ENCODE measurements around the gene FREY1.

Gene FREY1

DNA sequence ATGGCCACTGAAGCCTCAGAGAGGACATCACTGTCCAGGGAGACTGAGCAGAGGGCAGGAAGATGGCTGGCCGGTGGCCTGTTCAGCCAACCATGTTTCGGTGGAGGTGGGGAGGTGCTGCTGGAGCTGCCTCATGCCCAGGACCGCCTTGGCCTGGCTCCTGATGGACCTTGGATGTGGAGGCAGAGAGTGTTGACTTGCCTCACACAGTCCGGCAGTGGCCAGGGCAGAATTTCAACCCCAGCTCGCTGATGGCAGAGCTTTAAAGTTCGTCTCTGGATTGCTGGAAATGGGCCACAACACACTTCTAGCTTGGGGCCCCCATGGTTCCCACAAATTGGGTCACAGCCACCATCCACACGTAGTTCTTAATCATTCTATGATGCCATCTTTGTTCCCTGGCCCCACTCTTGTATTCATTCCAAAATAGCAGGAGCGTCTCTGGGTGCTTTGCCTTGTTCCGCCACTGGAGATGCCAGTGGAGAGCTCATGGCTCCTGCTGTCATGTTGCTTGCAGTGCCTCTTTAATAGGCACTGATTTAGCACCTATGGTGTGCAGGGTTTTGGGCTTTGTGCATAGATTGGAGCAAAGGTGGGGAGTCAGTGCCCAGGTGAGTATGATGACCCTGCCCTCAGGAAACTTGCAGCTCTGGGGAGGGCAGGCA, 16.1 kb downstream of the FREY1 start:
- DNase-seq = no peak

GRCh38 chr11:45889966-45890365, 17.1 kb downstream of the FREY1 start:
- no peak for DNase-seq

- no peak for DNase-seq
Measured at GRCh38 chr11:45889555-45889954, 17.5 kb downstream of the FREY1 start.

GRCh38 chr11:45887587-45887986, 19.5 kb downstream of the FREY1 start:
- no peak for DNase-seq

DNA sequence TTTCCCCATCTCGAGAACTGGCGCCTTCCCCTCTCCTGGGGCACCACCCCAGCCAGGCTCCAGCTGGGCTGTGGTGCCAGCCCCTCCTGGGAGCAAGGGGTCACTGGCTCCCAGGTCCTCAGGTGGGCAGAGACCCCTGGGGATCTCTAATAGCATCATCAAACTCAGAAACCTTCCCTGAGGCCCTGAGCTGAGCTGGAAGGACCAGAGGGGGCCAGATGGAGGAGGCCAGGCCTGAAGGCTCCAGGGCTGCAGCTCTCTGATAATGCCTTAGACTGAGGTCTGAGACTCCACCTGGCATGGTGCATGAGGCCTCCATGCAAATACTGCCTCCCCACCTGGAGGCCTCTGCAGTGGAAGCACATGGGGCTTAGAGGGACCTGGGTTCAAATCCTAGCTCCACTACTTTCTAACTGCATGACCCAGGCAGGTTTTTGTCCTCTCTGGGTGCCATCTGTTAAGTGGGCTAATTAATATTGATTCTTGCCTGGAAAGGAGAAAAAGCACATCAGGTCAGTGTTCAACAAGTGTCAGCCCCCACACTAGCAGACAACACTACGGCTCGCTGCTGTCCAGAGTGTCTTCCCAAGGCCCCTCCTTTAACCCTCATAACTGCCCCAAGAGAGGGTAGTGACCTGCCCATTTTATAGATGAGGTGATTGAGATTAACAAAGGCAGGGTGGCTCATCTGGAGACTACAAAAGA, 20.1 kb downstream of the FREY1 start:
- DNase-seq = no peak

DNA sequence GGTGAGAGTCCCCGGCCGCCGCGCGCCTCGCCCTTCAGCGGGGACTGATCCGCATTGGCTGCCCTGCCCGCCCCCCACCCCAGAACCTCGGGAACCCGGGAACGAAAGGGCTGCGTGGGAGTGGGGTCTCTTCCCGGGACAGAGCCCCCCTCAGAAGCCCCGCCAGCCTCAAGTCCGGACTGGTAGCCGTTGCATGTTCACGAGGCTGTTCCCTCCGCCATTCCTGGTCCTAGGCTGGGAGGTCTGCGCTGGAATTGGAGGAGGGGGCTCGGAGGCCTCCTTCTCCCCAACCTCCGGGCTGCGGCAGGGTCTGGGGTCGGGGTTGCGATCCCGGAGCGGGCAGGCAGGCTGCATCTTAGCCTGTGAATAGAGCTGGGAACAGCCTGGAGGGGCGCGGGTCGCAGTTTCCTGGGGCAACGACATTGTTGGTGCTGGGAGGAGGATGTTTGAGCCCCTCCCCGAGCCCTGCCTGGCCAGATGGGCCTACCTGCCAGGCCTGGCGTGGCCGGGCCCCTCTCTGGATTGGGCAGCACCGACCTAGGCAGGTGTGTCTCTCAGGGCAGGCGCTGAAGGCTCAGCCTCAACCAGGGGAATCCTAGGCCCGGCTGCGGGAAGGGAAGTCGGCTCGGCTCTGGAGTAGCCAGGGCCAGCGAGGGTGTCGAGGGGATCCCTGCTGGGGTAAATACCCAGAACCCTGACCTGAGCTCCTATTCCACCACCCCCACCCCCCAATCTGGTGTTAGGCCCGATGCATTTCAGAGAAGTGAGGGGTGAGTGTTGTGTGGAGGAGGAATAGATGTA, 20.9 kb downstream of the FREY1 start:
- DNase-seq = no peak

- no peak for DNase-seq
Measured at GRCh38 chr11:45885274-45885920, 21.7 kb downstream of the FREY1 start, which contains the start of gene MAPK8IP1. Gene MAPK8IP1 (plus strand): TSS chr11:45885651. CDS start chr11:45885821, 170 bp downstream.

GRCh38 chr11:45884596-45885185, 22.4 kb downstream of the FREY1 start:
- DNase-seq = no peak

DNA sequence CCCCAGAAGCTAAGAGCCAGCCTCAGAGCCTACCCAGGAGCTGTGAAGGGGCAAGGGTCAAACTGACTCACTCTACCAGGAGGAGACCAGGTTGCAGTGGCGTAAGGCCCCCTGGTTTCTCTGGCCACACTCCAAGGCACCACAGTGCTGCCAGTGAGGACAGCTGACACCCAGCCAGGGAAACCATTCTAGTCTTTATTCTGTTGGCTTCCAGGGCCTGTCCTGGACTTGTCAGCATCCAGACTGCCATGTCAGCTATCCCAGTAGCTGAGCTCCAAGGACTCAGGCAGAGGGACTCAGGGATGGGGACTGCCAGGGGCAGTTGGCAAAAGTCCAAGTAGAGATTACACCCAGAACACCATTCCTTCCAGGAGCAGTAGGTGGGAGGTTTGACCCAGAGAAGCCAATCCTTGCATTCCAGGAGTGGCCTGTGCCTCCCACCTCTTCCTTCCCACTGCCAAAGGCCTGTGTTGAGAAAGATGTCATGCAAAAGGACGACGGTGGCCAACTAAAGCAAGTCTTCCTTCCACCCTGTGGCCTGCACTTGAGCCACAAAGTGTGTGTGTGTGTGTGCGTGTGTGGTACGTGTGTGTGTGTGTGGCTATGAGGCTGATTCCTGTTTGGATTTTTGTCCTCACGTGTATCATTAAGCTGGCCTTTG, 25.2 kb downstream of the FREY1 start:
- DNase-seq = no peak

DNA sequence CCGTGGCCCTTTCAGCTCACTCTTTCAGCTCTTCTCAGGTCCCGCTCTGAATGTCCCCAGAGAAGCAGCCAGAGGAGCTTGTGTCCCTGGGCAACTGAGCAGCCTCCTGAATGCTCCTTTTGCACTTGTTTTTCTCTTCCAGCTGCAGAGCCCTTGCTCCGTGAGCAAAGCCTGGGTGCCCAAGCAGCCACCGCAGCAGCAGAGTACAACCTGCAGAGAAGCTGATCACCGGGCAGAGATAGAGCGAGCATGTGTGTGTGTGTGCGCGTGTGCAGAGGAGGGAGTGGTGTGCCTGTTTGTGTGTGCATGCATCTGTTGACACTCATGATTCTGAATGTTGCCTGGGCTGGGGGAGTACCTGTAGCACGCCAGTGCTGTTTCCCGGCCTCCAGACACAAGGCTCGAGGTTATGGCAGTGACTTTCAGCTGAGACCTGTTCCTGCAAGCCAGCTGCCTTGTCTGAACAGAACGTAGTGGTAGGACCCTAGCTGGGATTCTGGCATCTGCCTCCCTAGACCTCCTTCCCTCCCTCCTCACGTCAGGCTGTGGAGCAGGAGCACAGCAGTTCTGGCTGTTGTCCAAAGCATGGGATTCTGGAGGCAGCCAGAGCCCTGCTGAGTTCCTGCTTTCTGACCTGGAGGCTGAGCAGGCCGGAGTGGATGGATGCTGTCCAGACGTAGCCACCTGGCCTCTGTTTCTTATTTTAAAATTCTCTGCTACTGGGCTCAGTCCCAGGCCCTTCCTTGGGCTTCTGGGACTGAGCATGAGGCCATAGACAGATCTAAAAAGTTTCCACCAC, 26.1 kb downstream of the FREY1 start:
- no peak for DNase-seq

DNA sequence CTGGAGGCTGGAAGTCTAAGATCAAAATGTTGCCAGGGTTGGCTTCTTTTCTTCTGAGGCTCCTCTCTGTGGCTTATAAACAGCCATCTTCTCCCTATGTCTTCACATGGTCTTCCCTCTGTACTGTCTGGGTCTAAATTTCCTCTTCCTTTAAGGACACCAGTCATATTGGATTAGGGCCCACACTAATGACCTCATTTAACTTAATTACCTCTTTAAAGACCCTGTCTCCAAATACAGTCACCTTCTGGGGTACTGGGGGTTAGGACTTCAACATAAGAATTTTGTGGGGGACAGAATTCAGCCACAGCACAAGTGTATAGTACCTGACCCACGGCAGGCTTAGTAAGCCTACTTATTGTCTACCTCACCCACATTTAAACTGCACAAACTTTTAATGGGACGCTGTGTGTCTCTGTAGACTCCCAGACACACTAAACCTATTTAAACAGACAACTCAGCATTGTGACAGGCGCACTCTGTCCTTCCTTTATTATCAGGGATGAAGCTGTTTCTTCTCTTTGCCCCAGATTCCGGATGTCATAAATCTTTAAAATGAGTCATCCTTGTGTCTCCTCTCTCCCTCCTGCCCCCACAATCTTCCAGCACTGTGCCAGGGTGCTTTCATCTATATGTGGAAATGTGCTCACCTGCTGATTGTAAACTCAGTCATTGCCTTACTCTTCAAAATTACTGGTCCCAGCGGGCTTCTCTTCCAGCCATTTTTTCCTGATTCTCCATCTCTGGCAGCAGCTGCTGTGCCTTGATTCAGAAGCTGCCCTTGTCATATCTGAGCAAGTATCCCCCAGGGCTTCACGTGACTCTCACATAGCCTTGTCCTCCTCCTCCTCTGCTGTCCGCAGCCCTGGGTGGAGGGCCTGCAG, 27.0 kb downstream of the FREY1 start:
- DNase-seq = no peak

GRCh38 chr11:45877845-45878244, 29.2 kb downstream of the FREY1 start:
- no peak for DNase-seq

DNA sequence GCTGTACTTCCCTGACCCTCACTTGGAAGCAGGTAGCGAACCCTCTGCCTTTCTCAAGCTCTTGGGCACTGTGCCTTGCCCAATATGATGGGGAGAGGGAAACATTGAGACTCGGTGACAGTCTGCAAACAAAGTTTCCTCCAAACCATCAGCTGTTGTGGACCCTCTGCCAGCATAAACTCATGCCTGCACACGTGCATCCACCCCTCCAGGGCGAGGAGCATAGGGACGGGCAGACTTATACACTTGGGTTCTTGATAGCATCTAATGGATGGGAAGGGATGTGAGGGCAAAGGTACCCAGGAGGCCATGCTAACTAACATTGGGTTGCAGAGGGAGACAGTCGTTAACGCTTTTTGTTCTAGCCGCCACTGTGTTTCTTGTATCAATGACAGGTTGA, 29.9 kb downstream of the FREY1 start:
- no peak for DNase-seq

DNA sequence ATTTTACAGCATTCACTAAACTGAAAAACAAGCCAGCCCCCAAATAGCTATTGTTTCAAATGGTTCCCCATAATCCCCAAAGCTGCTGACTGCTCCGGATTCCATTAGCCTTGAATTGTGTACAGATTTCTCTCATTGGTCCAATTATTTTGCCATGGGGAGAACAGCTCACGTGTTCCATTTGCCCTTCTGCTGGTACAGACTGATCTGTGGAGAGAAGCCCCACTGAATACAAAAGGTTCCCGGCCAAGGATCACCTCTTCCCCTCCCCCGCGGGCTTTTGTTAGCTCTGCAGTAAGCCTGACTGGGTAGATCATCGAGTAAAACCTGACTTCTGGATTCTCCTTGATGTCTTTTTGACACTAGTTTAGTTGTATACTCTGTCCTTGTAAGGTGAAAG, 30.7 kb downstream of the FREY1 start:
- DNase-seq = no peak

DNA sequence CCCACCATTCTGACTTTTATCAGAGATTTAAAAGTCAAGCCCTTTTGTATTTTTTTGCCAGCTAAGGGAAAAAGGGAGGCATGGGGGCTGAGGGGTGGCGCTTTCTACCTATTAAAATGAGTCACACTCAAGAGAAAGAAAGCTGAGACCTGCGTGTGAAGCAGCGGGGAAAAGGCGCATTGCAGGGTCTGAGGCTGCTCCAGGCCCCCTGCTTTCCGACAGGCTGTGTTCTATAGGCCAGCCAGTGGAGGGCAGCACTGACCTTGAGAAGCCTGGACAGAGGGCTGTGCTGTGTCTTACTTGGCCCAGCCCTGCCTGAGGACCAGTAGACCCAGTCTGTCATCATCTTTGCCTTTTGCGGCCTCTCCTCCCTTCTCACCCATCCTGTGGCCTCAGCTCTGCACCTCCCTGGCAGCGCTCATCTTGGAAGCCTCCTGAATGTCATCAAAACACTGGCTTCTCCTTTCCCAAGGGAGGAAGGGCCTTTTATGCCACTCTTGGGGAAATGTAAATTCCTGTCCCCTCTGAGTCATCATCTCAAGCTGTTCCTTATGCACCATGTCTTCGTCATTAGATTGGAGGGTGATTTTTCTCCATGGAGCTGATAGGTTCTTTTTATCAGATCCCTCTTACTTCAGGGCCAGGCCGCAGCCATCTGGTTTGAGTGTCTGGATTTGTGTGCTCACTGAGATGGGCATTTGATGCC, 34.3 kb downstream of the FREY1 start:
- DNase-seq = no peak

GRCh38 chr11:45871638-45872037, 35.4 kb downstream of the FREY1 start:
- no peak for DNase-seq

DNA sequence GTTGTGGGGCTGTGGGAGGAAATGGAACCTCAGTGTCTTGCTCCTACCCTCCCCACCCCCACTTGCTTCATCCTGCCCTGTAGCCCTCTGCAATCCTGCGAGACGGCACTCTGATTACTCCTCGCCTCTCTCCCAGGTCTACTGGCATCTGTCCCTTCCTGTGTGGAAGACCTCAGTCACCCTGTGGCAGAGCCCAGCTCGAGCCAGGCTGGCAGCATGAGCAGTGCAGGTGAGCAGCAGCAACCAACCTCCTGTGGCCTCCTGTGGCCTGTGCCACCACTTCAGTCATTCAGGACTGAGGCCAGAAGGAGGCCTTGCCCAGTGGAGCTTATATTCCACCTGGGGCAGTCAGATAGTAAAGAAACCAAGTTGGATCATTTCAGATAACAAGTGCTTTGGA, 36.4 kb downstream of the FREY1 start:
- DNase-seq = no peak

DNA sequence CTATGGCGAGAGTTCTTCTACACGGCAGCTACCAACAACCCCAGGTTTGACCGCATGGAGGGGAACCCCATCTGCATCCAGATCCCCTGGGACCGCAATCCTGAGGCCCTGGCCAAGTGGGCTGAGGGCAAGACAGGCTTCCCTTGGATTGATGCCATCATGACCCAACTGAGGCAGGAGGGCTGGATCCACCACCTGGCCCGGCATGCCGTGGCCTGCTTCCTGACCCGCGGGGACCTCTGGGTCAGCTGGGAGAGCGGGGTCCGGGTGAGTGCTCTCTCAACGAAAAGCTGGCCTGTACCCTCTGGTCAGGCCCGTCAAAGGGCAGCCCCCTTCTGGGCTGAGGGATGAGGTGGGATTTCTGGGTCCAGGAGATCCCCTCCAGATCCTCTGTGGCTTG, 37.5 kb downstream of the FREY1 start:
- DNase-seq = no peak

DNA sequence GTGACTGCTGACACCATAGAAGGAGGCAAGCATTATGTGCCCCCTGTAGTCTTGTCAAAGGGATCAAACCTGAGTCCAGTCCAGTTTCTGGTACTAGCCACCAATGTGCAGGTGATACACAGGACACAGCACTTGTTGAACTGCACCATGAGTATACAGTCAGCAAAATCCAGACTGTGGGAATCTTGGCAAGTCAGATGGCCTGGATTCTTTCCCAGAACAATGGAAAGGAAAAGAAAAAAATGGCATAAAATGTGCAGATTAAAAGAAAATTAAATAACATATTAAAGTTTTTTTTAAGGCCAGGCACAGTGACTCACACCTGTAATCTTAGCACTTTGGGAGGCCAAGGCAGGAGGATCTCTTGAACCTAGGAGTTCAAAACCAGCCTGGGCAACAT, 43.0 kb downstream of the FREY1 start:
- DNase-seq = no peak

Measured in KG1 (cell line).